ENCODE results near the gene ZNF71. TPM values are rescaled to one million over a fixed set of nuclear protein-coding genes. Genes with fewer than 3 reads are reported as not detected.

Gene ZNF71
- total RNA-seq, 1 donor from 2014 or later, result 10.5 TPM

Other genes starting within 250 kb of the ZNF71 start
- gene ZNF582, start 201.8 kb upstream of the ZNF71 start, total RNA-seq, result 3.4 TPM
- 8.1 TPM for gene ZNF583, start 191.0 kb upstream of the ZNF71 start, total RNA-seq
- 9.6 TPM for gene ZNF667, start 118.0 kb upstream of the ZNF71 start, total RNA-seq
- gene ZNF471, start 87.4 kb upstream of the ZNF71 start, total RNA-seq, result 8.6 TPM
- 19.9 TPM for gene ZFP28, start 56.4 kb upstream of the ZNF71 start, total RNA-seq
- 5.5 TPM for gene ZNF470, start 27.8 kb upstream of the ZNF71 start, total RNA-seq
- 0.31 TPM for gene SMIM17, start 47.9 kb downstream of the ZNF71 start, total RNA-seq
- 5.0 TPM for gene ZNF835, start 76.5 kb downstream of the ZNF71 start, total RNA-seq
- gene PEG3, start 245.4 kb downstream of the ZNF71 start, total RNA-seq, result 332 TPM
- 6.1 TPM for gene ZIM2, start 245.4 kb downstream of the ZNF71 start, total RNA-seq